ENCODE results near the gene MCU.
"Not testable (repeated sequence)": the region's sequence is repeated elsewhere in the genome, so short reads cannot be mapped to it uniquely, and the experiment has no call there.

Gene MCU

GRCh38 chr10:72893136-72893798 lies 201.3 kb downstream of the MCU start, which contains the start of gene OIT3:
Gene OIT3 (plus strand): TSS chr10:72893739. CDS start chr10:72893799, 60 bp downstream.
- DNase-seq (ENCODE audit: low read depth in 1 of 2, low spot score in 1 of 2): no peak

- no peak for DNase-seq (ENCODE audit: low read depth in 1 of 2, low spot score in 1 of 2)
Measured at GRCh38 chr10:72895236-72895850, 203.4 kb downstream of the MCU start.

- DNase-seq (ENCODE audit: low read depth in 1 of 2, low spot score in 1 of 2): no peak
Measured at GRCh38 chr10:72898616-72899015, 206.7 kb downstream of the MCU start.

GRCh38 chr10:72899545-72899944 lies 207.6 kb downstream of the MCU start:
- DNase-seq (ENCODE audit: low read depth in 1 of 2, low spot score in 1 of 2): no peak

GRCh38 chr10:72903941-72904446 lies 212.1 kb downstream of the MCU start:
- DNase-seq (ENCODE audit: low read depth in 1 of 2, low spot score in 1 of 2): not testable (repeated sequence)

GRCh38 chr10:72904806-72905205 lies 212.9 kb downstream of the MCU start:
- no peak for DNase-seq (ENCODE audit: low read depth in 1 of 2, low spot score in 1 of 2)

GRCh38 chr10:72906446-72906845 lies 214.5 kb downstream of the MCU start:
- no peak for DNase-seq (ENCODE audit: low read depth in 1 of 2, low spot score in 1 of 2)

- DNase-seq (ENCODE audit: low read depth in 1 of 2, low spot score in 1 of 2): no peak
Measured at GRCh38 chr10:72910705-72911104, 218.8 kb downstream of the MCU start.

- no peak for DNase-seq (ENCODE audit: low read depth in 1 of 2, low spot score in 1 of 2)
Measured at GRCh38 chr10:72911758-72912157, 219.8 kb downstream of the MCU start.

GRCh38 chr10:72912736-72913135 lies 220.8 kb downstream of the MCU start:
- DNase-seq (ENCODE audit: low read depth in 1 of 2, low spot score in 1 of 2): no peak

GRCh38 chr10:72913287-72913686 lies 221.3 kb downstream of the MCU start:
- no peak for DNase-seq (ENCODE audit: low read depth in 1 of 2, low spot score in 1 of 2)

- DNase-seq (ENCODE audit: low read depth in 1 of 2, low spot score in 1 of 2): not testable (repeated sequence)
Measured at GRCh38 chr10:72917201-72917600, 225.3 kb downstream of the MCU start.

GRCh38 chr10:72917803-72918332 lies 225.9 kb downstream of the MCU start:
- DNase-seq (ENCODE audit: low read depth in 1 of 2, low spot score in 1 of 2): not testable (repeated sequence)

- no peak for DNase-seq (ENCODE audit: low read depth in 1 of 2, low spot score in 1 of 2)
Measured at GRCh38 chr10:72918352-72918751, 226.4 kb downstream of the MCU start.

- not testable (repeated sequence) for DNase-seq (ENCODE audit: low read depth in 1 of 2, low spot score in 1 of 2)
Measured at GRCh38 chr10:72921147-72921683, 229.3 kb downstream of the MCU start.

- DNase-seq (ENCODE audit: low read depth in 1 of 2, low spot score in 1 of 2): no peak
Measured at GRCh38 chr10:72924351-72924750, 232.4 kb downstream of the MCU start.

GRCh38 chr10:72925951-72926465 lies 234.1 kb downstream of the MCU start:
- no peak for DNase-seq (ENCODE audit: low read depth in 1 of 2, low spot score in 1 of 2)

GRCh38 chr10:72927485-72927884 lies 235.5 kb downstream of the MCU start:
- DNase-seq (ENCODE audit: low read depth in 1 of 2, low spot score in 1 of 2): no peak

GRCh38 chr10:72928798-72929197 lies 236.9 kb downstream of the MCU start:
- DNase-seq (ENCODE audit: low read depth in 1 of 2, low spot score in 1 of 2): no peak

- DNase-seq (ENCODE audit: low read depth in 1 of 2, low spot score in 1 of 2): no peak
Measured at GRCh38 chr10:72930276-72930675, 238.3 kb downstream of the MCU start.

GRCh38 chr10:72932259-72933015 lies 240.5 kb downstream of the MCU start:
- DNase-seq (ENCODE audit: low read depth in 1 of 2, low spot score in 1 of 2): no peak

Data from stimulated activated CD4-positive, alpha-beta T cell treated with anti-CD3 and anti-CD28 coated beads, Interleukin-15, amount 100 ng/mL, for 1 hour (primary cell).